Dermis blood vessel endothelial cell (primary cell): Measurements from ENCODE around the gene ZAP70. TPM values are rescaled to one million over a fixed set of nuclear protein-coding genes. Genes with fewer than 3 reads are reported as not detected.

ENCODE experiments used
- DNase-seq: peaks from one replicate; pipeline ENCODE4 v3.0.0; 2010
- total RNA-seq: library from RNA; depleted of rRNA; stranded (reverse); fragments of >200 nt; gene quantifications from 2 replicates; pipeline ENCODE4 v1.2.3, GENCODE V29; 2014

Gene ZAP70
- total RNA-seq, 1 donor from 2014 or later: not detected

DNA sequence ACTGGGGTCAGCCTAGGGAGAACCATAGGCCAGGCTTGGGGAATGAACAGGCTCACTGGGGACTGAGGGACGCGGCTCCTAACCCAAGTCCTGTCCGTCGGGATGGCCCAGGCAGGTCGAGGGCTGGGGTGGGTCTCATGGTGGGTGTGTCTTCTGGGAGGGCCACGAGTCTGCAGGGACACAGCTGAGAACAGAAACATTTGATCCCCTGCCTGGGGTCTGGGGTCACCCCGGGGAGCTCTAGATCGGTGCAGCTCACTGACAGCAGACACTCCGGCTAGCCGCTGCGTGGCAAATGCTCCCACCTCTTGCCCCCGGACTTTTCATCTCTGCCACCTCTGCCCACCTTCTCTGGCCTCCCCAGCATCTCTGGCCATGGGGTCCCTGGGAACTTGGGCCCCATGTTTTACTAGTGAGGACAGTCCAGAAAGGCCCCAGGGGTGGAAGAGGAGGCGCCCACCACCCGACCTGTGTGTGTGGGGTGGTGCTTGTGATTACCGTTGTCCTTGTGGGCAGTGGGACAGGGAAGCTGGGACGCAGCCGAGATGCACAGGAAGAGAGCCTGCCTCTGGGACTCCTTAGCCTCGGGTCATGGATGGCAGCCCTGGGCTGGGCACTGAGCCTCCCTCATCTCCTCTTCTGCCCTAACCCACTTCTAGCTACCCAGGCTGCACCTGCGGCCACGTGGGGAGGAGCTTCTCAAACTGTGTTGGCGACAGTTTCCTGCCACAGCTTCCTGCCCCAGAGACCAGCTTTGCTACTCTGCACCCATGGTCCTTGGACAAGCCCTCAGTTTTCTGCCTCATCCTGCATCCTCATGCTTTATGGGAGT, 4.9 kb downstream of the ZAP70 start:
- no peak for DNase-seq

DNA sequence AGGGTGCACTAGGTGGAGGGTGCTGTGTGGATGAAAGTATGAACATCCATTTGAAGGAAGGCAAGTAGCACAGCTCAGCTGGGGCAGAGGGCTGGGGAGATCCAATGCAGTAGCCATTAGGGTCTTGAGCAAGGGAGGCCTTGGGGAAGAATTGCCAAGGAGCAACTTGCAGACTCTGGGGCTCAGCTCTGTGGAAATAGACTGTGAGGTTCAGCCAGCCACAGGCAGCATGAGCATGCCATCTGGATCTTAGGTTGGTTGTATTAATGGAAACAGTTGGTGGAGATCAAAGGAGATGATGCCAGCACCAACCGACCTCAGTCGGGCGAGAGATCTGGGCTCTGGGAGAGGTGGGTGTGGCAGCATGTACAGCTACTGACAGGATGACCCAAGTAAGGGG, 5.6 kb downstream of the ZAP70 start:
- no peak for DNase-seq

DNA sequence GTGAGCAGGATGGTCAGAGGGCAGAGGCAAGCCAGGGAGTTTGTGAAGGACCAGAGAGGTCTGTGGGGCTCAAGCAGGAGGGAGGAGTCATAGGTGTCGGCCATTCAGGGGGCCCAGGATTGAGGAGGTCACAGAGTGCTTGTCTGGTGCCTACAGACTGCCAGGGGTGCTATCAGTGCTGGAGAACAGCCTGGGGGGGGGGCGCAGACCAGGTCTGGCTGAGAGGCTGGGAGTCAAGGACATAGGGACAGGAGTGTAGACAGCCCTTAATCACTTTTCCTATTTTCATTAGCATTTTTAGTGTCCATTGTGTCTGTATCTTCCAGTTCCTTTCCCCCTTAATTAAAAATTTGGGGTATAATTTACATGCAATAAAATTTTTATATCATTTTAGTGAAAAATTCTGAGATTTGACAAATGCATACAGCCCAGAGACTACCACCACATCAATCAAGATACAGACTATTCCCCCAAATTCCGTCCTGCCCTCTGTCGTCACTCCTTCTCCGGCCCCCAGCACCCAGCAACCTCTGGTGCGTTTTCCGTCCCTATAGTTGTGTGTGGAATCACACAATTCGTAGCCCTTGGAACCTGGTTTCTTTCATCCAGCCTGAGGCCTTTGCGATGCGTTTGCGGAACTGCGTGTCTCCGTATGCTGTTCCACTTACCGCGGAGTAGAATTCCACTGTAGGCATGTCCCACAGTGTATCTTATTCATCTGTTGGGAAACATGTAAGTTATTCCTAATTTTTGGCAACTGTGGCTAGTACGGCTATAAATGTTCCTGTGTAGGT, 6.2 kb downstream of the ZAP70 start:
- no peak for DNase-seq

DNA sequence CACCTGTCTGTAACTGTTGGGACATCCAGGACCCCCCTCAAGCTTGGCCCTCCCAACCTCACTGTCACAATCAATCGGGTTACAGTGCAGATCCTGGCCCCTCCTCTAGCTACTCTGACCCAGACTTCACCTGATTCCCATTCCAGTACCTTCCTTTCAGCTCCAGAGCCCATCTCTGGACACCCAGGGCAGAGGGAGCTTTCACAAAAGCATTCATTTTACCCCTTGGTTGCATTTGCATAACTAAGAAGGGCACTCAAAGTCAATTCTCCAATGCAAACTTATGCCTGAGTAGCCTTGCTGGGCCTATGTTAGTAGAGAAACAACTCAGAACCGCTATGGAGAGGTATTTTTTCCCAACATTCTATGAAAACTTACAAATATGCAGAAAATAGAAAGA, 7.4 kb downstream of the ZAP70 start:
- no peak for DNase-seq

DNA sequence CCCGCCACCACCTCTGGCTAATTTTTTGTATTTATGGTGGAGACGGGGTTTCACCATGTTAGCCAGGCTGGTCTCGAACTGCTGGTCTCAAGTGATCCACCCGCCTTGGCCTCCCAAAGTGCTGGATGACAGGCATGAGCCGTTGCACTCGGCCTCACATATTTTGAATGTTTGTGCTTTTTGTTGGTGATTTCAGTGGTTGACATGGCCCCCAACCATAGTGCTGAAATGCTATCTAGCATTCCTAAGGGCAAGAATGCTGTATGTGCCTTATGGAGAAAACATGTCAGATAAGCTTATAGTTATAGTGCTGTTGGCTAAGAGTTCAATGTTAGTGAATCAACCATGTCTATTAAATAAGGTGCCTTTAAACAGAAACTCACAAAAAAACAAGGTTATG, 8.9 kb downstream of the ZAP70 start:
- no peak for DNase-seq

DNA sequence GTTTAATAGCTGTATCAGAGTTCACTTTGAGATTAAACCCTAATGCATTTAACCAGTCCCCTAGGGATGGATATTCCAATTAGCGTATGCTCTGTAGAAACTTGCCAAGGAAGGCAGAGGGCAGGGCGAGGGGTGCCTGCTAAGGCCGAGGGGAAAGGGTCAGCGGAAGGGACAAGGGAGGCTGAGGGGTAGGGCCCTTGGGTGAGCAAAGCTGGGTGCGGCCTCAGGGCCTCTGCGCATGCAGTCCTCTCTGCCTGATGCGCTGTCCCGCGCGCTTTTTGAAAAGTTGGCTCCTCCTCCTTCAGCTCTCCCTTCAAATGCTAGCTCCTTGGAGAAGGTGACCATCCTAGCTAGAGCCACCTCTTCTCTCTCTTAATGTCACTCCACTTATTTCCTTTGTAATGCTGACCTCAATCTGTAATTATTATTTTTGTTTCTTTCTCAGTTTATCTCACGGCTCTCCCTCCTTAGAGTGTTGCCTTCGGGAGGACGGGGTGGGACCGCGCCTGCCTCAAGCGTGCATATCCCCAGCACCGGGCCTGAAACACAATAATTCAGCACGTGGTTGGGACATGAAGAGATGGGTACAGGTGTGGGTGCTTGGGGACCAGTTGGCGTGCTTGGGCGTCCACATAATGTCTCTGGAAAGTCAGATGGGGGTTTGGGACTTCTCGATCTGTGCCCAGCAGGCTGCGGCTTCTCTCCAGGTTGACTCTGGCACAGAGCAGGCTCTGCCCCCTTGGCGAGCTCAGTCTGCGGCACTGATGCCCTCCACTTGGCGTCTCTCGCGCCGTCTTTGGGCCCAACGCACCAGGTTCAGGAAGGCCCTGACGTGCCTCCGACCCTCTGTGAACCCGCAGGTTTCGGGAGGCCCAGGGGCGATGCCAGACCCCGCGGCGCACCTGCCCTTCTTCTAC, 10.0 kb downstream of the ZAP70 start:
- DNase-seq: no peak

DNA sequence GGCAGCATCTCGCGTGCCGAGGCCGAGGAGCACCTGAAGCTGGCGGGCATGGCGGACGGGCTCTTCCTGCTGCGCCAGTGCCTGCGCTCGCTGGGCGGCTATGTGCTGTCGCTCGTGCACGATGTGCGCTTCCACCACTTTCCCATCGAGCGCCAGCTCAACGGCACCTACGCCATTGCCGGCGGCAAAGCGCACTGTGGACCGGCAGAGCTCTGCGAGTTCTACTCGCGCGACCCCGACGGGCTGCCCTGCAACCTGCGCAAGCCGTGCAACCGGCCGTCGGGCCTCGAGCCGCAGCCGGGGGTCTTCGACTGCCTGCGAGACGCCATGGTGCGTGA, 10.7 kb downstream of the ZAP70 start:
- no peak for DNase-seq

DNA sequence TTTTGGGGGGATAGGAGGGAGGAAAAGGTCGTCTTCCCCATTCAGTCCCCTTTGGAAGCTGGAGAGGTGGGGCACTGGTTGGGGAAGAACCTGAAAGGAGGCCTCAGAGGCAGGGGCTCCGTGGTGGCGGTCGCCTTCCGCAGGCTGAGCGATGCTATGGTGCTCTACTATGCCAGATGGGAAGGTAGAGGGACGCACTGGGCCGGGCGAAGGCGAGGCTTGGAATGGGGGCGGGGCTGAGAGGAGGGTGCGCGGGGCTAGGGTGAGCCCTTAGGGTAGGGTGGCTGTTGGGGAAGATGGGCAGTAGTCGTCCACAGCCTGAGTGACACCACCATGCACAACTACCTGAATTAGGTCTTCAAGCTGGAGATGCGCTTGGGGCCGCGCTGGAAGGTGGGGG, 11.1 kb downstream of the ZAP70 start:
- no peak for DNase-seq

DNA sequence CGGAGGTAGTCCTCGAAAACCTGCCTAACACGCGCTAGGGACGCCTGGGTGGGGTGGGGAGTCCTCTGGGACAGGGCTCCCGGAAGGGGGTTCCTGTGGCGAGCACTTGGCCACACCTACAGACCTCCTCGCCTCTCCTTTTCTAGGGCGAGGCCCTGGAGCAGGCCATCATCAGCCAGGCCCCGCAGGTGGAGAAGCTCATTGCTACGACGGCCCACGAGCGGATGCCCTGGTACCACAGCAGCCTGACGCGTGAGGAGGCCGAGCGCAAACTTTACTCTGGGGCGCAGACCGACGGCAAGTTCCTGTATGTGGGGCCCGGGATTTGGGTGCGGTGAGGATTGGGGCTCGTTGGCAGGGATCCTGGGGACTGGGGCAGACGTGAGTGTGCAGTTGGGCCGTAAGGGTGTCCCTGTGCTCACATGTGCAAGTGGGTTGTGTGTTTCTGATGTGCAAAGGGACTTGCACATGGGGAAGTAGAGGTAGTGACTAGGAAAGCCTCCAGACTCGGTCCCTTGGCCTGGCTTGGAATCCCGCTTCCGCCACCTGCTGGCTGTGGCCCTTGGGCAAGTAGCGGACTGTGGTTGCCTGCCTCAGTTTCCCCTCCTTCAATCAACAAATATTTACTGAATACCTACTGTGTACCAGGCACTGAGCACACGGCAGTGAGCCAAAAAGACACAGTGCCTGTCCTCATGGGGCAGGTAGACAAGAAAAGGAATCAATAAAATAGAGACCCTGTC, 11.7 kb downstream of the ZAP70 start:
- no peak for DNase-seq

DNA sequence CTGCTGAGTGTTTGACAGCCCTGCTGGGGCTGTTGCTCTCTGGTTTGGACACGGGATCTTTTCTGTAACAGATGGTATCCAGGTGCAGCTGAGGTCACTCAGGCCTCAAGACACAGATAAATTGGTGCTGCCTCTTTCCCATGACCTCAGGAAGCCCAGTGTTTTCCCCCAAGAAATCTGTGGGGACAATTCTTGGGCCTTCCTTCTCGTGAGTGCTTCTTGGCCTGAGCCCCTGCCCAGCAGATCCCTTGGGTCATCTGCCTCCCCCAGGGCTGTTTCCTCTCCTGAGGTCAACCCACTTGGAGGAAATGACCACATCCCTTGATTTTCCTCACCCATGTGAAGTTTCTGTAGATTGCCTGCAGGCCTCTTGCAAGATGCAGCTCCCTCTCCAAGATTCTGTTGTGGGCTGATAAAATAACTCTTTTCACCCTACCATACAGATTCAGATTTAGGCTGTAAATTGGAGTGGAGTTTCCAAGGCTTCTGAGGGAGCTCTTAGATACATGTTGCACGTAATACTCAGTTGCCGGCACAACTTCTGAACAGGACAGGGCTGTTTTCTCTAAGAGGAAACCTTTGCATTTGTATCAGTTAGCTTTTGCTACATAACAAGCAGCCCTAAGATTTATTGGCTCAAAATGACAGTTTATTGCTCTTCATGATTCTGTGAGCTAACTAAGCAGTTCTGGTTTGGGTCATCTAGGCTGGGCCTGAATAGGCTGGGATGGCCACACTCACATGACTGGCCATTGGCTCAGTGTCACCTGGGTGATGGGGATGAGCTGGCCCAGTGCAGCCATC, 13.1 kb downstream of the ZAP70 start:
- peak; percentile 61 for DNase-seq

DNA sequence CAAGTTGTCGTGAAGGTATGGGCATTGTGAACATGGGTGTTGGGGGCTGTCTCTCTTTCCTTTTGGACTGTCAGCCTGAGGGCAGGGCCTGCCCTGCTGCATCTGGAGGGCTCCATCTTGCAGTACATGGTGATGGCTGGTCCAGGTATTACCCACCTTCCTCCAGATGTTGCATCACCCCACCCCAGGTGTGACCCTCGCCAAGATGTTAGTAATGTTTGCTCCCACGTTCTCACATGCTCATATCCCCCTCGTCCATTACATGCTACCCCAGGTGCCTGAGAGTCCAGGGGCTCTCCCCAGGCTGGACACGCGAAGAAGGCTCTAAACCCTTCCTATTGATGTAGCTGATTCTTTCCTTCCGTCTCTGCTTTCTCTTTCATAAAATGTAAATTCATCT, 13.9 kb downstream of the ZAP70 start:
- DNase-seq: no peak

DNA sequence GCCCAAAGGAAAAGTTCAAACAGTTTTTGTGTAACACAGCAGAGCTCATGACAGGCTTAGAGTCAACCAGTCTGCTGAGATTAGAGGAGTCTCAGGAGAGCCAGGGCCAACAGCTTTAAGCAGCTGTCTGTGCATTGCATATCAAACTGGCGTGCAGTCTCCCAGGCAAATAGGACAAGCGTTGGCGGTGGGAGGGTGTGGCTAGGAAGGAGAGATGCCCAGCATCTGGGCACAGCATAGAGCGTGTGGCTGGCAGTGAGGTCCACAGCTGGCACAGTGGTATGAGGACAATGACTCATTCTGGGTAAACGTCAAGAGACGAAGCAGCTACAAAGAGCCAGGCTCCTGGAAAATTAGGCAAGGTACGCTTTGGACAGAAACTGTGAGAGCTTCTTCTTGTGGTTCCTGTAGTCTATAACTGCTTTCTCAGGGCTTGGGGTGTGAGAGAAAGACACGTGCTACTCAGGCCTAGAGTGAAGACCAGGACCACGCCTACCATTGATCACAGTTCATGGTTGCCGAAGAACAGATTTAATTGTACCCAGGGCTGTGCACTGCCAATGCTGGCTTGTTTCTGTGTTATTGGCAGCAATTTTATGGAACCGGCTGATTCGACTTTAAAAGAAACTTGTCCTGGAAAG, 14.8 kb downstream of the ZAP70 start:
- DNase-seq: no peak

DNA sequence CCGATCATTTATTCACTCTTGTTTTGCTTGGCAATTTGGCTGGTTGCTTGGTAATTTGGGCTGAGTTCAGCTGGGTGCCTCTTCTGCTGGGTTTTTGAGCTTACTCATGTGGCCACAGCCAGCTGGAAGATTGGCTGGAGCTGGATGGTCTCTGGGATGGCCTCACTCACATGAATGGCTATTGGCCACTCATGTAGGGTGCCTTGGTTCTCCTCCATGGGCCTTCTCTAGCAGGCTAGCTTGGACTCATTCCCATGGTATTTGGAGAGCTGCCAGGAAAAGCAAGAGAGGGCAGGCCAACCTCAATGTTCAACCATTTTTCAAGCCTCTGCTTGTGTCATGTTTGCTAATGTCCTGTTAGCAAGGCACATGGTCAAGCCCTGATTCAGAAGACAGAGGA, 16.9 kb downstream of the ZAP70 start:
- peak; percentile 14 for DNase-seq

DNA sequence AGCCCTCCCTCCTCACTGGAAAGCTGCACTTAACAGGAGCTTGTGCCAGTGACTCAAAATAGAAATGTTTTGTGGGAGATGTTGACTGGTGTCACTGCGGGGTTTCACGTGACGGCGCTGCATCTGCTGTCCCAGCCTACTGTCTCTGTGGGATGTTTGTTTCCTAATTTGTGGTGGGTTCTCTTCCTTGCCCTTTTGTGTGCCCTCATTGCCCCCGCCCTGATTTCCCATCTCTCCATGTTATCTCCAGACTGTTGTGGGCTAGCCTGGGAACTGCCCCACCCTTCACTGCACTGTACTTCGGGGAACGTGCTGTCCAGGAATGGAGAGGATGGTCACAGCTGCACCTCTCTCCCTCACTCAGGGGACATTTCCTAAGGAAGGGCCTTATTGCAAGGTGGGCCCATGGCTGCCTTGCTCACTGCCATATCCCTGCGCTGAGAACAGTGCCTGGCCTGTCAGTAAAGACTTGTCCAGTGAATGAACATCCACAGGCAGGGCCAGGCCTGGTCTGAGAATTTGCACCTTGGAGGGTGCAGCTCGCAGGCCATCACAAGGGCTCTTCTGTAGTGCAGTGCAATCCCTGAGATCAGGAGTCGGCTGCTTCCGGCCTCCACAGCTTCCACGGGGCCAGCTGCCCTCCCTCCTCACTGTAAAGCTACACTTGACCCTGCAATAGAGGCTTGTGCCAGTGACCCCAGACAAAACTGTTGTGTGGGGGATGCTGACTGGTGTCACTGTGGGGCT, 18.1 kb downstream of the ZAP70 start:
- DNase-seq: no peak

DNA sequence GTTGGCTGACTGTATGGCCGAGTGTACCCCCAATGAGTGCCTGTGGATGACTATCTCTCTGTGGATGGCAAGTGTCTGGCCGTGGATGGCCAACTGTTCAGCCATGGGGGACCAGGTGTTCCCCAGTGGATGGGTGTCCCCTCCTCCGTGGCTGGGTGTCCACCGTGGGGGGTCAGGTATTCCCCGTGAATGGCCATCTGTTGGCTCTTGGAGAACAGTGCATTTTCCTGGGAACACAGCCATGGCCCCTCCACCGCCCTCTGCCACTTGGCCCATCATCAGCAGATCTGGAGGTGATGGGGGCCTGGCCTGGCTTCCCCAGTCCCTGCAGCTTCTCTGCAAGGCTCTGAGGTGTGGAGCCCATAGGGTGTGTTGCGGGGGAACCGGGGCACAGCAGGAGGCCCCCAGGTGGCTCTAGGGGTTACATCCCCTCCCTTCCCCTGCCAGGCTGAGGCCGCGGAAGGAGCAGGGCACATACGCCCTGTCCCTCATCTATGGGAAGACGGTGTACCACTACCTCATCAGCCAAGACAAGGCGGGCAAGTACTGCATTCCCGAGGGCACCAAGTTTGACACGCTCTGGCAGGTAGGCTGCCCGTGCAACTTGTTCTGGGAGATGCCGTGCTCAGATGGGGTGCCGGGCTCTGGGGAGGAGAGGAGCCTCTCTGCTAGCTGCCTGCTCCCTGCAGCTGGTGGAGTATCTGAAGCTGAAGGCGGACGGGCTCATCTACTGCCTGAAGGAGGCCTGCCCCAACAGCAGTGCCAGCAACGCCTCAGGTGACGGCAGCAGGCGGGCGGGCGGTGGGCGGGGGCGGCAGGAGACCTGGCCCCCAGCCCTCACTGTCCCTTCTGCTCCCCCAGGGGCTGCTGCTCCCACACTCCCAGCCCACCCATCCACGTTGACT, 19.3 kb downstream of the ZAP70 start:
- no peak for DNase-seq

DNA sequence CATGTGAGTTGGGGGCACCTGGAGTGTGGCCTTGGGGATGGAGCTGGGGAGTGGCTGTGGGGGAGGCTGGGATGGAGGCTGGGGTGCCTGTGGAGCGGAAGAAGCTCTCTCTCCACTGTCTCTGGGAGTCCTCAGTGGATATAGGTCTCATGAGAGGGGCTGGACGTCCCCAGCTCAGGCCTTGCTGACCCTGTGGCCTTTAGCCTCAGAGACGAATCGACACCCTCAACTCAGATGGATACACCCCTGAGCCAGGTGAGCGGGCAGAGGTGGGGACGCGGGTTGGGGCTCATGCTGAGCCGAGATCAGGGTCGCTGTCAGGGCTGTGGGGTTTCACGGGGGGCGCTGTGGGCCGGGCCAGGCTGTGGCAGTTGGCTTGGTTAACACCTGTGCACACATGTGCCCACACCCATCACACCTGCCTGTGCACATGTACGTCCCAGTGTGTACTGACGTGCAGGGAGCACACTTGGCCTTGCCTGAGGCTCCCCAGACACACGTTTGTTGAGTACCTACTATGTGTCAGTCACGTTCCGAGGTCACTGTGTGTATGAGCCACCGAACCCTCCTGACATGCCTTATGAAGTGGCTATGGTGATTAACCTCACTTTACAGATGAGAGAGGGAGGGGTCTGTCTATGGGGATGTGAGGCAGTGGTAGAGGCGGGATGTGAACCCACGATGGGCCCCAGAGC, 20.1 kb downstream of the ZAP70 start:
- no peak for DNase-seq

DNA sequence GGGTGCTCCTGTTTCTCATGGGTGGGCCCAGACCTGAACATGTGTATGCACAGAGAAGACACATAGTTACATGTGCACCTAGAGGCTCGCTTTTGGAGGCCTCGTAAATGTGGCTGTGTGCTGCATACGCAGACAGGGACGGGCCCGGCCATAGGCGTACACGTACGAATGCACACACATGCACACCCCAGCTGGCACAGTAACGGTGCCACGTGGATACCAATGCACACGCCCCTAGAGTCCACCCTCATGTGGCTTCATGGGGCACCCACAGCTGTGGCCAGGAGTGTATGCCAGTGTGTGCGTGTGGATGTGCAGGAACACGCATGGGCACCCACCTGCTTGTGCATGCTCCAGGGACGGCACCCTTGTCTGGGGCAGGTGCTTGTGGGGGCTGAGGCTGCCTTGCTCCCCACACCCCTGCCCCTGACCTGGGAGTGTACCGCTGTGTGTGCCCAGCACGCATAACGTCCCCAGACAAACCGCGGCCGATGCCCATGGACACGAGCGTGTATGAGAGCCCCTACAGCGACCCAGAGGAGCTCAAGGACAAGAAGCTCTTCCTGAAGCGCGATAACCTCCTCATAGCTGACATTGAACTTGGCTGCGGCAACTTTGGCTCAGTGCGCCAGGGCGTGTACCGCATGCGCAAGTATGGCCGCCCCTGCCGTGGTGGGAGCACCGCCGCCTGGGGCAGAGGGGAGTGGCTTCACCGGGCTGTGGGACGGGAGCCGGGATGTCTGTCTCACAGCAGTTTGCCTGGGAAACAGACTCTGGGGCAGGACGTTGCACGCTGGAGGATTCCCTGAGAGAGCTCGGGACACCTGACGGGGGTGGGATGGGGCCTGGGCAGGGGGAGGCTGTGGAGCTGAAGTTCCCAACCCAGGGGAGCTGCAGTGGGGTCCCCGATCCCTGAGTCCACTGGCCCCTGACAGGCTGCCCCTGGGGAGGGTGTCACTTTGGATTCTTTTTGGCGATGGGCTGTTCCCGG, 21.0 kb downstream of the ZAP70 start:
- DNase-seq: no peak
